Renal pelvis (tissue), 4 donors: Measurements from ENCODE around the gene SPDYE3. TPM values are rescaled to one million over a fixed set of nuclear protein-coding genes. Genes with fewer than 3 reads are reported as not detected.
"Not testable (repeated sequence)": the region's sequence is repeated elsewhere in the genome, so short reads cannot be mapped to it uniquely, and the experiment has no call there.

Experiments used
- DNase-seq: peaks from one replicate; pipeline ENCODE4 v3.0.0-alpha.2; 2013
- polyA plus RNA-seq, 3 donors: library from polyadenylated mRNA; unstranded; fragments of 120-200 nt; gene quantifications; one replicate each; pipeline ENCODE4 v1.2.1, GENCODE V29; 2013; ENCODE audit not compliant: insufficient read length in 3 of 3

SPDYE3 gene
- polyA plus RNA-seq, 3 donors = 6.4 to 10.4 (median 8.1) TPM

- DNase-seq = not testable (repeated sequence)
These were observed 20.1 kb upstream of the SPDYE3 start for GRCh38 chr7:100287191-100287969.

DNA sequence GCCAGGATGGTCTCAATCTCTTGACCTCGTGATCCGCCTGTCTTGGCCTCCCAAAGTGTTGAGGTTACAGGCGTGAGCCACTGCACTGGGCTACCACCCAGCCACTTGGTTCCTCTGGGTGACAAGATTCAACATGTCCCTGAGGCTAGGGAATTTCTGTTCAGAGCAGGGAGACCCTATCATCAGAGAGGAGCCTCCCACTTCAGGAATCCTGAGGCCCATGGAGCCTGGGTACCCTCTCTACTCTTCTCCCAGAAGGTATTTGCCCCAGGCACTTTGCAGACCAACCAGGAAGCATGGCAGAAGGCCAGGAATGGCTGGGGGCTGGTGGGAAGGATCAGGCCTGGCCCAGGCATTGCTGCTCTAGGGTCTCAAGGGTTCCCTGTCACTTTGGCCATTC is 19.2 kb upstream of the SPDYE3 start:
- DNase-seq = not testable (repeated sequence)

DNA sequence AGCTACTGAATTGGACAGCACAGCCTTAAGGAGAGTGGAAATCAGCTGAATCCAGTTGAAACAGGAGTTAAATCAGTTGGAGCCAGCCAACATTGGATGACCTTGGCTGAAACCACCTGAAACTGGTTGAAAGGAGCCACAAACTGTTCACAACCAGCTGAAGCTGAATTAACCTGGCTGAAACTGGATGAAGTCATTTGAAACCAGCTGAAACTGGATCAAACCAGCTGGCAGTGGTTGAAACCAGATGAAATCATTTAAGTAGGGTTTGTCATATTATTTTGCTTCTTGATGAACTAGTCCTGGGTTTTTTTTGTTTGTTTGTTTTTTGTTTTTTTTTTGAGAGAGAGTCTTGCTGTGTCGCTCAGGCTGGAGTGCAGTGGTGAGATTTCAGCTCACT is 15.3 kb upstream of the SPDYE3 start:
- DNase-seq = not testable (repeated sequence)

GRCh38 chr7:100295269-100295668 is 12.2 kb upstream of the SPDYE3 start:
- DNase-seq = not testable (repeated sequence)

DNA sequence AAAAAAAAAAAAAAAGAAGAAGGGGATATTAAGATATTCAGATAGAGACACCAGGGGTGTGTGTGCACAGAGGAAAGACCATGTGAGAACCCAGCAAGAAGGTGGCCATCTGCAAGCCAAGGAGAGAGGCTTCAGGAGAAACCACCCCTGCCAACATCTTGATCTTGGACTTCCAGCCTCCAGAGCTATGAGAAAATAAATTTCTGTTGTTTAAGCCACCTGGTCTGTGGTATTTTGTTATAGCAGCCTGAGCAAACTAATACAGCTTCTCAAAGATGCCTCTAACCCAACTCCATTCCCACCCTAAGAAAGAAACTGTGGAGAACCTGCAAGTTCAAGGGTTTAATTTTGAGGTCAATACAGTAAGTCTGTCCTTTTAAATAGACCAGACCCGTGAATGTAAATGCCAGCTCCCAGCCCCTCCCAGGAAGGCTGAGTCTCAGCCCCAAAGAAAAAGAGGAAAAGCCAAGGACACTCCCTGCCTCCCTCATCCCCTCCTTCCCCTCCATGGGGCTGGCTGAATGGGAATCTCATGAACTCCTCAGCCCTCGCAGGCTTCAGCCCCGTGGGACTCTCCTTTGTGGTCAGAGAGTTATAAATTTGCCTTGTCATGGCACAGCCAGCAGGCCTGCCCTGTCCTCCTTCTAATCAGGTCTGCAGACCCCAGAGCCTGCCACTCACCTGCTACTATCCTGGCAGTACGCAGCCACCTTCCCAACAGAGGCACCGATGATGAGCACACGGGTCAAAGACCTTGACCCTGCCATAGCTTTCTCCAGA is 9.5 kb upstream of the SPDYE3 start:
- not testable (repeated sequence) for DNase-seq

DNA sequence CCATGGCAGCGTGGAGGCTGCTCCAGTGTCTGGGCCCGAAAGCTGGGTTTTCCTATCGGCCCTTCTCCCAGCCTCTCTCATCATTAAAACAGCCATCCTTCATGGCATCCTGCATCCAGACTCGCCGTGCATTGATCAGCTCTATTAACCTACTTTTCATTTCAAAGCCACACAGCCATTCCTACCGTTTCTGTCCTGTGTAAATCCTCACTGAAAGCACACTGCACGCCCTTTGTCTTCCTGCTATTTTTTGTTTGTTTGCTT is 8.9 kb upstream of the SPDYE3 start:
- DNase-seq = not testable (repeated sequence)

DNA sequence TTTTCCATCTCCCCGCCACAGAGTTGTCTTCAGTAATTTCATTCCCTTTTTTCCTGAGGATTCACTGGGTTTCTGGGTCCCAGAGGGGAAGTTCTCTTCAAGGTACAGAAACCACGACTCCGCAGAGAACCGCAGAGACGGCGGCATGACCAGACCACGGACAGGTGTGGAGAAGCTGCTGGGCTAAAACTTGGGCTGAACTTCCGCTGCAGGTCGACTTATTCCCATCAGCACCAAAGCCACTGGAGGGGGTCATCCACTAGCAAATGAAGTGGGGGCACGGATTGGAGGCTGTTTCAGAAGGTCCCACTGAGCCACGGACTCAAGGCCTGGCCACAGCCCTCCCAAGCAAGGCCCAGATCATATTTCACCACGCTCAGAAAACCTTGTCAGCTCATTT is 3.0 kb upstream of the SPDYE3 start:
- not testable (repeated sequence) for DNase-seq

DNA sequence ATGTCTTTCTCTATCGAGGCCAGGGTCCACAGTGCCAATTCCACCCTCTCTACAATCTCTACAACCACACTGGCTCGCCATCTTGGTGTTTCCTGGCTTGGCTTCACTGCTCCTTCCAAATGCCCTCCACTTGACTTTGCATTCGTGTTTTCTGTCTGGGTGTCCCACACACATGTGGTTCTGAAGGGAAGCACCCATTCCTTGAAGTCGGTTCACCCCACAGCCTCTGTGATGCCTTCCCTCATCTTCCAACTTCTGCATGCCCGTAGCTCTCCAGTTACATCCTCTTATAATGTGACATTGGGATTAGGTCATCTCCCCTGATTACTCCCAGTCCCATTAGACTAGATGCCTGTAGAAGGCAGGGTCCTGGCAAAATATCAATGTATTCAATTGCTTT is 10.8 kb downstream of the SPDYE3 start:
- not testable (repeated sequence) for DNase-seq

DNA sequence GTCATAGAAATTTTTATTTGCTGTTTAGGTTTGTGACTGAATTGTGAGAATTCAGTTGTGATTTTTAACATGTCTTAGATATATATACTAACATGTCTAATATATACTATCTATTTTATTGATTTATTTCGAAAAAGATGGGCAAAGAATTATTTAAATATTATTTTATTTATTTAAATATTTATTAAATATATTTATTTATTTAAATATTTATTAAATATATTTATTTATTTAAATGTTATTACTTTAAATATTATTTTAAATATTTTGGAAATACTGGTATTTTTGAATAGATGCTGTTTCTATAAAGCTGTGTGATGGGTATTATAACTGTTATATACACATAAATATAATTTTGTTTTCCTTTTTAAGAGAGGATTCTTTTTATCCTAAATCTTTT is 14.1 kb downstream of the SPDYE3 start:
- not testable (repeated sequence) for DNase-seq

DNA sequence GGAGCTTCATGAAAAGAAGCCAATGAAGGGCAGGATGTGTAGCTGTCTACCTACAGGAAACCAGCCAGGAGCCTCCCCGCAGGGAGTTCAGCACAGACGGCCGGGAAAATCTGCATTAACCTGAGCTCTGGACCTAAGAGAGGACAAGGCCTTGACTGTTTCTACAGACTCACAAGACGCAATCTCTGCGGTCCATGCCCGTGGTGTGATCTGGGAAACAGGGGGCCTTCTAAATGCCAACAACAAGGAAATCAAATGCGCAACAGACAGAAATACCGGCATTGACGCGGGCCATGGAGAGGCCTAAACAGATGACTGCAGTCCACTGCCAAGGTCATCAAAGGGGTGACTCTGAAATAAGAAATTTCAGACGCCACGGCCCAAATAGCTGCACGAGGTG is 16.7 kb downstream of the SPDYE3 start:
- not testable (repeated sequence) for DNase-seq

DNA sequence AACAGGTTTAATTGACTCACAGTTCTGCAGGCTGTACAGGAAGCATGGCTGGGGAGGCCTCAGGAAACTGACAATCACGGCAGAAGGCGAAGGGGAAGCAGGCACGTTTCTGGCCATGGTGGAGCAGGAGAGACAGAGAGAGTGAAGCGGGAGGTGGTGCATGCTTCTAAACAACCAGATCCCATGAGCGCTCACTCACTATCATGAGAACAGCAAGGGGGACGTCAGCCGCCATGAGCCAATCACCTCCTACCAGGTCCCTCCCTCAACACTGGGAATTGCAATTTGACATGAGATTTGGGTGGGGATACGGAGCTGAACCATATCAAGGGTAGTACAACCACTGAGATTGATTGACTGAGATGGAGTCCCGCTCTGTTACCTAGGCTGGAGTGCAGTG is 18.2 kb downstream of the SPDYE3 start:
- DNase-seq = not testable (repeated sequence)

- DNase-seq = not testable (repeated sequence)
These were observed 19.4 kb downstream of the SPDYE3 start for GRCh38 chr7:100326914-100327313.

GRCh38 chr7:100335566-100336466 is 28.3 kb downstream of the SPDYE3 start:
- peak; percentile 90 for DNase-seq

DNA sequence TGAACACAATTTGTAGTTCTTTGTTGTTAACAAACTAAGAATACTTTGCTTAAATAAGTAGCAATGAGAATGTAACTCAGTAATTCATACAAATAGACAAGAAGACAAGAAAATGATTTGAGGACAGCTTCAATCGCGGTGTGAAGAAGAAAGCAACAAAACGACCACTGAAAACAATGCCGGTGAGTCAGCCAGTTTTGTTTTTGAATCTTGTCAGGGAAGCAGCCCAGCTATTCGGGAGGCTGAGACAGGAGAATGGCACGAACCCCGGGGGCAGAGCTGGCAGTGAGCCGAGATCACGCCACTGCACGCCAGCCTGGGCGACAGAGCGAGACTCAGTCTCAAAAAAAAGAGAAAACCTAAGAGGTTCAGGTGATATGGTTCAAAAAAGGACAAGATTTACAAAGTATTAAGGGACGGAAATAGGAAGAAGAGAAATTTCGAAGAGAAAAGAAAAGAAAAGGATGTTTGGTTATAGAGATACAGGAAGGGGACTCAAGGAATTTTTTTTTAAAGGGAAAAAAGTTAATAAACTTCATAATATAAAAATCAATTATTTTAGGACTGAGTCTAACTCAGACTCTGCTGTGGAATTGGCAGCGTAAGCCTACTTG is 30.7 kb downstream of the SPDYE3 start:
- not testable (repeated sequence) for DNase-seq

DNA sequence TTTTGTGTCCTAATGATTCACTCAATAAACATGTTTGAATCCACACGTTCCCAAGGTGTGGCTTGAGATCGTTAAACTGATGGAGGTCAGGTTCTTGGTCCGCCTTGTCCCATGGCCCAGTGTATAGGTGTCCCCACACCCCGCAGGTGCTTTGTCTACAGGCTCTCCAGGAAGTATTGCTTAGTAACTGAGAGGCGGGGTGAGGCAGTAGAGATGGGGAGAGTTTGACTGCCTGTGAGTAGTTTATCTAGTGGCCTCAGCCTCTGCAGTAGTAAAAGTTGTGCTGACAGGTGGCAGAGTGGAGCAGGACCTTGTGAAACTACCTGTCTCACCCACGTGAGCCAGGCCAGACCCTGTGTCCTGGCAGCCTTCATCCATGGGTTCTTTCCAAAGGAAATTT is 33.8 kb downstream of the SPDYE3 start:
- not testable (repeated sequence) for DNase-seq

DNA sequence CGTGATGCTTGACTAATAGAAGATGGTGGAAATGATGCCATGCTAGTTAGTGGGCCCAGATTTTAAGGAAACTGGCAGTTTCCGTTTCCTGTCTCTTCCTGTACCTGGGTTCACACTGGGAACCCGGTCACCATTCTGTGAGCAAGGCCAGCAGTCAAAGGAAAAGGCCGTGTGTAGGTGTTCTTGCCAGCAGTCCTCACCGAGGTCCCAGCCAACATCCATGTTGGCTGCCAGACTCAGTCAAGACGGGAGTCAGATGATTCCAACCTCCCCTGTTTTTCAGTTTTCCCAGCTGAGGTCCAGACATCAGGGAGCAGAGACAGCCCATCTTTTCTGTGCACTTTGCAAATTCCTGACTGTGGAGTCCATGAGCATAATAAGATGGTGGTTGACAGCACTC is 35.3 kb downstream of the SPDYE3 start:
- DNase-seq = no peak

GRCh38 chr7:100344124-100344559 is 36.6 kb downstream of the SPDYE3 start:
- DNase-seq = not testable (repeated sequence)

GRCh38 chr7:100344560-100345287 is 37.2 kb downstream of the SPDYE3 start:
- DNase-seq = peak; percentile 14

DNA sequence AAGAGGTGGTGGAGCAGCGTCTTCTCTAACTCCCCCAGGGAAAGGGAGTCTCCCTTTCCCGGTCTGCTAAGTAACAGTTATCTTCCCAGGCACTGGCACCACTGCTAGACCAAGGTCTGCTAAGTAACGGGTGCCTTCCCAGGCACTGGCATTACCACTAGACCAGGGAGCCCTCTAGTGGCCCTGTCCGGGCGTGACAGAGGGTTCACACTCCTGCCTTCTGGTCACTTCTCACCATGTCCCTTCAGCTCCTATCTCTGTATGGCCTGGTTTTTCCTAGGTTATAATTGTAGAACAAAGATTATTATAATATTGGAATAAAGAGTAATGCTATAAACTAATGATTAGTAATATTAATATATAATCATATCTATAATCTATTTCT is 37.8 kb downstream of the SPDYE3 start:
- peak; percentile 27 for DNase-seq

DNA sequence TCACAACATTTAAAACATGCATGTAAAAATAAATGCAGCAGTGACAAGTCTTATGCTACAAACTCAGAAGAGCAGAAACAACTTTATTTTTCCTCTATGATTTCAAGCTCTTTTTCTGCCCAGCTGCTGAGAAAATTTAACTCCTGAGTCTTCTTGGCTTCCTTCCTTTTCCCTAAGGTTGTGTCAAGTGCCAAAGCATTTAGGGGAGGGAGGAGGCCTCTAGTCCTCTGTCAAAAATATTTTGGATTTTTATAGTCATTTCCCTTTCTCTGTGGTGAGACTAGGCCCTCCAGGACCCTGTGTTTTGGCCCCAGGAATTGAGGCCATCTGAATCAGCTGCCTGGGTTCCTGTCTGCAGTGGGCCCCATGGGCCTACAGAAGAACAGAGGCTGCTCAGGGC is 39.4 kb downstream of the SPDYE3 start:
- no peak for DNase-seq

DNA sequence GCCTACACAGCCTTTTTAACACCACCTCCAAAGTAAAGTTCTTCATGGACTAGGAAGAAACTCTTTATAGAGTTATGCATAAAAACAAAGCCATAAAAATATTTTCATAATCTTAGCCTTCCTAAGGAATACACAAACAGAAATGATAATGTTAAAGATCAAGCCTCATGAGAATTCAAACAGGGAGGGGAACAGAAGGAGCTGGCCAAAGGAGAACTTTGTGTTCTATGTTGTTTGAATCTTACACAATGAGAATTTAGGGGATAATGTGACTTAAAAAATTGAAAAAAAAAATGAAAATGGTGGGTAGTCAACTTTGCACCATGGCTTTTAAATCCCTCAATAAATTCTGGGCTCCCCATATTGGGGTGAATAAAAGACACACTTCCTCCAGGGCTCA is 41.3 kb downstream of the SPDYE3 start:
- DNase-seq = no peak
